ENCODE data around the gene AFF3. TPM values are rescaled to one million over a fixed set of nuclear protein-coding genes. Genes with fewer than 3 reads are reported as not detected.

The AFF3 gene
- total RNA-seq, 1 experiment from 2014 or later, result 0.22 TPM

- no peak overlapping the region for H2BK20ac ChIP-seq (ENCODE audit: low read depth, low read length, poor library complexity, severe bottlenecking)
- H4K91ac ChIP-seq (ENCODE audit: insufficient read length, low read depth, low read length), result no peak overlapping the region
Observed at GRCh38 chr2:99659874-99660273, 482.5 kb downstream of the AFF3 start.

More at GRCh38 chr2:99659874-99660273, 482.5 kb downstream of the AFF3 start:
- Mint-ChIP-seq H3K4me1 (peaks cover 8 to 9% of the 10 kb centered on the region in 2 experiments), H3K9me3 (no peaks in the 10 kb centered on the region; a peak in 1 of 5 replicates), H3K4me3 (no peak overlapping the region), H3K27me3 (ENCODE audit: low read depth) (peaks cover 1% of the 10 kb centered on the region; the same call in 1 of the 2 replicates), H3K36me3 (ENCODE audit: insufficient read depth in 1 of 3, low read depth in 3 of 3) (no peaks in the 10 kb centered on the region), H3K27ac (no peak overlapping the region)
- no peak overlapping the region for H3K14ac ChIP-seq (ENCODE audit: insufficient read depth, low read length)
- H2BK5ac ChIP-seq (ENCODE audit: insufficient read length, low read length), result no peak overlapping the region
- no peak overlapping the region for H3K9ac ChIP-seq (ENCODE audit: extremely low read depth, insufficient read length, low read length)
- H4K20me1 ChIP-seq (ENCODE audit: control insufficient read depth, insufficient read depth, insufficient read length), result no peaks in the 10 kb centered on the region
- H4K5ac ChIP-seq (ENCODE audit: insufficient read length, low read depth, low read length), result no peak overlapping the region
- H3K23ac ChIP-seq (ENCODE audit: insufficient read length, low read depth, low read length), result no peak overlapping the region
- TF ChIP-seq, protein P1, sequence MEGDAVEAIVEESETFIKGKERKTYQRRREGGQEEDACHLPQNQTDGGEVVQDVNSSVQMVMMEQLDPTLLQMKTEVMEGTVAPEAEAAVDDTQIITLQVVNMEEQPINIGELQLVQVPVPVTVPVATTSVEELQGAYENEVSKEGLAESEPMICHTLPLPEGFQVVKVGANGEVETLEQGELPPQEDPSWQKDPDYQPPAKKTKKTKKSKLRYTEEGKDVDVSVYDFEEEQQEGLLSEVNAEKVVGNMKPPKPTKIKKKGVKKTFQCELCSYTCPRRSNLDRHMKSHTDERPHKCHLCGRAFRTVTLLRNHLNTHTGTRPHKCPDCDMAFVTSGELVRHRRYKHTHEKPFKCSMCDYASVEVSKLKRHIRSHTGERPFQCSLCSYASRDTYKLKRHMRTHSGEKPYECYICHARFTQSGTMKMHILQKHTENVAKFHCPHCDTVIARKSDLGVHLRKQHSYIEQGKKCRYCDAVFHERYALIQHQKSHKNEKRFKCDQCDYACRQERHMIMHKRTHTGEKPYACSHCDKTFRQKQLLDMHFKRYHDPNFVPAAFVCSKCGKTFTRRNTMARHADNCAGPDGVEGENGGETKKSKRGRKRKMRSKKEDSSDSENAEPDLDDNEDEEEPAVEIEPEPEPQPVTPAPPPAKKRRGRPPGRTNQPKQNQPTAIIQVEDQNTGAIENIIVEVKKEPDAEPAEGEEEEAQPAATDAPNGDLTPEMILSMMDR (conservative IDR thresholded peaks at IDR 0.05), result no peak
- no peak overlapping the region for H2BK120ac ChIP-seq (ENCODE audit: low read depth, low read length, poor library complexity, severe bottlenecking)
- H3T11ph ChIP-seq (ENCODE audit: low read length), result no peak overlapping the region
- H2BK15ac ChIP-seq (ENCODE audit: low read depth, low read length), result no peak overlapping the region
- H3K27me3 ChIP-seq (ENCODE audit: insufficient read depth, low read length), result no peaks in the 10 kb centered on the region
- no peak overlapping the region for H3K4me2 ChIP-seq (ENCODE audit: insufficient read depth, insufficient read length, low read length)
- no peak overlapping the region for H3K4ac ChIP-seq (ENCODE audit: low read depth, low read length)
- peaks cover 4% of the 10 kb centered on the region; the same call in 1 of the 2 replicates for H3K4me1 ChIP-seq (ENCODE audit: insufficient read depth, low read length)
- no peak overlapping the region for H2BK12ac ChIP-seq (ENCODE audit: insufficient read length, low read depth, low read length)
- H3K79me2 ChIP-seq (ENCODE audit: insufficient read depth, low read length), result no peaks in the 10 kb centered on the region
- no peaks in the 10 kb centered on the region for H3K9me3 ChIP-seq (ENCODE audit: control insufficient read depth, low read depth, low read length)
- H3K56ac ChIP-seq (ENCODE audit: insufficient read length, low read depth, low read length), result no peak overlapping the region
- no peaks in the 10 kb centered on the region for H3K79me1 ChIP-seq (ENCODE audit: insufficient read depth, low read depth, low read length, poor library complexity, severe bottlenecking)
- H3K18ac ChIP-seq (ENCODE audit: insufficient read length, low read depth, low read length), result no peak overlapping the region
- WGBS (ENCODE audit: extremely low coverage, insufficient read length, low lambda C conversion rate), result no CpG with 5 or more reads among the region's 3 CpGs
- no peak overlapping the region for H3K27ac ChIP-seq (ENCODE audit: insufficient read length, low read depth, low read length)
- no peak for DNase-seq
- no peak overlapping the region for H2AFZ ChIP-seq (ENCODE audit: low read length)
- H4K8ac ChIP-seq (replicated peaks; ENCODE audit: insufficient read length, low read depth, low read length), result no peak overlapping the region
- H2AK5ac ChIP-seq (ENCODE audit: insufficient read length, low read length), result no peak overlapping the region
- no peaks in the 10 kb centered on the region for H3K23me2 ChIP-seq (ENCODE audit: insufficient read length, low read depth, low read length, poor library complexity, severe bottlenecking)
